SK-N-SH (cell line): ENCODE measurements around the gene ST7L. TPM values are rescaled to one million over a fixed set of nuclear protein-coding genes. Genes with fewer than 3 reads are reported as not detected.

Experiments
- CTCF ChIA-PET: fragments of 300-600, 350-600 bp; formaldehyde crosslinking; extraction: SDS; loops from one replicate; lab custom pipeline; 2021; lab: Yijun Ruan, JAX
- POLR2A ChIA-PET: fragments of 350-600 bp; sonication (Branson Sonifier 250); formaldehyde crosslinking; extraction: SDS; loops from one replicate; lab custom pipeline; 2020; ENCODE audit warnings: antibody characterized with exemption, inconsistent platforms; lab: Yijun Ruan, JAX
- DNase-seq: peaks from one replicate; pipeline ENCODE4 v3.0.0; 2012
- H2AFZ ChIP-seq: fragments of 200-600 bp; sonication (generic); 2 replicates; pipeline ENCODE4 v1.8.1; 2016; ENCODE audit warnings: antibody characterized with exemption, mild to moderate bottlenecking, low read depth
- H3F3A ChIP-seq: fragments of 200-600 bp; sonication (generic); replicated peaks from 2 replicates; pipeline ENCODE3; 2016; ENCODE audit warnings: antibody characterized with exemption, mild to moderate bottlenecking; ENCODE audit not compliant: insufficient read depth
- H3K27ac ChIP-seq, 2 experiments: fragments of 200-500 bp in 1 of 2; fragments of 200-600 bp in 1 of 2; sonication (Bioruptor generic) in 1 of 2; sonication (generic), shearing (Covaris generic) in 1 of 2; 2 replicates each; pipeline versions ENCODE4 v1.5.1 to v1.6.1; 2014 to 2016; ENCODE audit warnings: low read depth in 2 of 2, inconsistent platforms in 1 of 2, low read length in 1 of 2, mild to moderate bottlenecking in 1 of 2, mixed read lengths in 1 of 2
- H3K27me3 ChIP-seq: fragments of 200-600 bp; sonication (generic), shearing (Covaris generic); 2 replicates; pipeline ENCODE4 v1.6.1; 2016; ENCODE audit warnings: mixed run types; ENCODE audit not compliant: insufficient read depth
- H3K36me3 ChIP-seq, 2 experiments: fragments of 200-500 bp in 1 of 2; fragments of 200-600 bp in 1 of 2; sonication (Bioruptor generic) in 1 of 2; sonication (generic) in 1 of 2; replicated peaks in 1 of 2; 2 replicates each; pipeline versions ENCODE3 to v1.5.1; 2014 to 2016; ENCODE audit warnings: low read length in 1 of 2, mild to moderate bottlenecking in 1 of 2; ENCODE audit not compliant: insufficient read depth in 2 of 2, control insufficient read depth in 1 of 2
- H3K4me1 ChIP-seq, 2 experiments: fragments of 200-500 bp in 1 of 2; fragments of 200-600 bp in 1 of 2; sonication (Bioruptor generic) in 1 of 2; sonication (generic), shearing (Covaris generic) in 1 of 2; 2 replicates each; pipeline versions ENCODE4 v1.5.1 to v1.6.1; 2014 to 2016; ENCODE audit warnings: low read depth in 1 of 2, low read length in 1 of 2, mixed run types in 1 of 2; ENCODE audit not compliant: insufficient read depth in 2 of 2, control insufficient read depth in 1 of 2
- H3K4me2 ChIP-seq: fragments of 200-600 bp; sonication (generic), shearing (Covaris generic); 2 replicates; pipeline ENCODE4 v1.6.1; 2017; ENCODE audit warnings: mixed run types
- H3K4me3 ChIP-seq, 2 experiments: fragments of 200-500 bp in 1 of 2; fragments of 200-600 bp in 1 of 2; sonication (Bioruptor generic) in 1 of 2; sonication (generic), shearing (Covaris generic) in 1 of 2; 2 replicates each; pipeline versions ENCODE4 v1.5.1 to v1.8.1; 2014 to 2016; ENCODE audit warnings: low read depth in 2 of 2, inconsistent platforms in 1 of 2, low read length in 1 of 2, mild to moderate bottlenecking in 1 of 2, mixed read lengths in 1 of 2, moderate library complexity in 1 of 2
- H3K79me2 ChIP-seq: fragments of 200-600 bp; sonication (generic); 2 replicates; pipeline ENCODE4 v1.8.1; 2017; ENCODE audit warnings: mild to moderate bottlenecking; ENCODE audit not compliant: insufficient read depth
- H3K9ac ChIP-seq: fragments of 200-600 bp; sonication (generic); 2 replicates; pipeline ENCODE4 v1.6.1; 2017; ENCODE audit warnings: mixed run types
- H3K9me2 ChIP-seq: fragments of 200-600 bp; sonication (generic); 2 replicates; pipeline ENCODE4 v1.6.1; 2017; ENCODE audit warnings: mixed run types
- H3K9me3 ChIP-seq: fragments of 200-600 bp; sonication (generic); 2 replicates; pipeline ENCODE4 v1.6.1; 2017; ENCODE audit warnings: mixed run types, mild to moderate bottlenecking, moderate library complexity
- H4K20me1 ChIP-seq: fragments of 200-600 bp; sonication (generic); 2 replicates; pipeline ENCODE4 v1.6.1; 2017; ENCODE audit warnings: mild to moderate bottlenecking, mixed run types; ENCODE audit not compliant: insufficient read depth
- EP300 ChIP-seq, 2 experiments: IDR thresholded peaks; 2 replicates each; pipeline versions ENCODE4 v1.4.0 to v1.6.1; 2012; ENCODE audit warnings: borderline replicate concordance in 1 of 2, low read depth in 1 of 2, low read length in 1 of 2
- EZH2phosphoT487 ChIP-seq: fragments of 200-600 bp; sonication (generic); IDR thresholded peaks from 2 replicates; pipeline ENCODE4 v1.6.1; 2017; ENCODE audit warnings: low read depth, mixed run types, mild to moderate bottlenecking, antibody characterized with exemption, moderate library complexity, borderline replicate concordance
- FOSL2 ChIP-seq: IDR thresholded peaks from 2 replicates; pipeline ENCODE4 v1.4.0; 2012; ENCODE audit warnings: low read depth, mild to moderate bottlenecking, moderate library complexity, borderline replicate concordance
- GATA2 ChIP-seq: sonication (generic); formaldehyde crosslinking; IDR thresholded peaks from 2 replicates; pipeline ENCODE4 v1.5.0; 2020; ENCODE audit warnings: mild to moderate bottlenecking, missing genetic modification reagents
- JUND ChIP-seq: IDR thresholded peaks from 2 replicates; pipeline ENCODE4 v1.4.0; 2012
- MXI1 ChIP-seq: IDR thresholded peaks from 2 replicates; pipeline ENCODE4 v1.6.1; 2012; ENCODE audit warnings: mild to moderate bottlenecking, low read depth, low read length, improper control_type of control experiment
- NRF1 ChIP-seq: IDR thresholded peaks from 2 replicates; pipeline ENCODE4 v1.6.1; 2012; ENCODE audit warnings: low read depth, mild to moderate bottlenecking, low read length
- POLR2AphosphoS5 ChIP-seq: IDR thresholded peaks from 2 replicates; pipeline ENCODE4 v1.6.1; 2012; ENCODE audit warnings: low read depth, low read length
- RXRA ChIP-seq: IDR thresholded peaks from 2 replicates; pipeline ENCODE4 v1.4.0; 2012; ENCODE audit warnings: low read depth, mild to moderate bottlenecking, borderline replicate concordance
- SIN3A ChIP-seq: IDR thresholded peaks from 2 replicates; pipeline ENCODE4 v1.6.1; 2012; ENCODE audit warnings: low read depth, mild to moderate bottlenecking, low read length, moderate library complexity, borderline replicate concordance
- SMC3 ChIP-seq: IDR thresholded peaks from 2 replicates; pipeline ENCODE4 v1.6.1; 2012; ENCODE audit warnings: low read depth, low read length, improper control_type of control experiment
- TAF1 ChIP-seq: IDR thresholded peaks from 2 replicates; pipeline ENCODE4 v1.6.1; 2012; ENCODE audit warnings: low read depth, mild to moderate bottlenecking, low read length, moderate library complexity, borderline replicate concordance
- TCF12 ChIP-seq: IDR thresholded peaks from 2 replicates; pipeline ENCODE4 v1.4.0; 2012
- WGBS: methylation state at CpG from one replicate; pipeline ENCODE4 v1.1.6; 2017; ENCODE audit warnings: low lambda C conversion rate; 5-methylcytosine and 5-hydroxymethylcytosine counted together
- polyA plus RNA-seq, 3 experiments: library from polyadenylated mRNA; depleted of rRNA; stranded (reverse); fragments of >200 nt; gene quantifications; 2 replicates each; pipeline ENCODE4 v1.2.3, GENCODE V29; 2012
- TF ChIP-seq, protein P1 (sequence below): fragments of 200-600 bp; sonication (generic); IDR thresholded peaks from 2 replicates; pipeline ENCODE4 v1.6.1; 2017; ENCODE audit warnings: antibody characterized with exemption, mild to moderate bottlenecking, moderate library complexity
- TF ChIP-seq, protein P2 (sequence below): fragments of 150-350 bp; IDR thresholded peaks from 2 replicates; pipeline ENCODE4 v1.6.1; 2017; ENCODE audit warnings: antibody characterized with exemption, low read length, low read depth, borderline replicate concordance
- TF ChIP-seq, protein P3 (sequence below): fragments of 150-350 bp; IDR thresholded peaks from 2 replicates; pipeline ENCODE4 v1.6.1; 2016; ENCODE audit warnings: mild to moderate bottlenecking, low read depth, low read length
- TF ChIP-seq, protein P4 (sequence below): IDR thresholded peaks from 2 replicates; pipeline ENCODE4; 2012
- TF ChIP-seq, protein P5 (sequence below): IDR thresholded peaks from 2 replicates; pipeline ENCODE4 v1.4.0; 2012; ENCODE audit warnings: low read depth

ST7L gene
- polyA plus RNA-seq, 1 of the 3 experiments (the other 2 are of a cell fraction): 17.9 TPM

DNA sequence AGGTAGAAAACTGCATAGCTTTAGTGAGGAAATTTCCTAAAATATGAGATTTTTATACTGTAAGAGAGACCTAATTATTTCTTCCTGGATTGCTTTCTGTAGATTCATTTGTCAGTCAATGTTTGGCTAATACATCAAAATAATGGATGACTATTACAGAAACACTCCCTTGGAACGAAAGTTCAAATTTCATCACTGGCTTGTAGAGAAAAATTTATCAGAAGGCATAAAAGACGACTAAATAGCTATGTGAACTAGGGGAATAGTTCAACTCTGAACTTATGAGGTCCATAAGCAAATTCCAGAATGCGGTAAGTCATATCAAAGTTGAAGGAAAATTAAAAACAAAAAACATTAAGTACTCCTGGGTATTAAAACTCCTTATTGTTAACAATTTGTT, 74.2 kb downstream of the ST7L start:
- CTCF ChIA-PET: interaction anchor here (1.2 to 1.9 kb wide), 3 partner anchors 13 to 43 kb away, joined by 4 to 7 read pairs (median 5); no protein-coding TSS in a partner anchor
- H3K27ac ChIP-seq: peak overlapping the region; percentile 50 to 98; a peak in 3 of 4 replicates
- H3K4me1 ChIP-seq: peaks cover 0 to 10% of the 10 kb centered on the region in 2 experiments; a peak in 1 of 4 replicates

DNA sequence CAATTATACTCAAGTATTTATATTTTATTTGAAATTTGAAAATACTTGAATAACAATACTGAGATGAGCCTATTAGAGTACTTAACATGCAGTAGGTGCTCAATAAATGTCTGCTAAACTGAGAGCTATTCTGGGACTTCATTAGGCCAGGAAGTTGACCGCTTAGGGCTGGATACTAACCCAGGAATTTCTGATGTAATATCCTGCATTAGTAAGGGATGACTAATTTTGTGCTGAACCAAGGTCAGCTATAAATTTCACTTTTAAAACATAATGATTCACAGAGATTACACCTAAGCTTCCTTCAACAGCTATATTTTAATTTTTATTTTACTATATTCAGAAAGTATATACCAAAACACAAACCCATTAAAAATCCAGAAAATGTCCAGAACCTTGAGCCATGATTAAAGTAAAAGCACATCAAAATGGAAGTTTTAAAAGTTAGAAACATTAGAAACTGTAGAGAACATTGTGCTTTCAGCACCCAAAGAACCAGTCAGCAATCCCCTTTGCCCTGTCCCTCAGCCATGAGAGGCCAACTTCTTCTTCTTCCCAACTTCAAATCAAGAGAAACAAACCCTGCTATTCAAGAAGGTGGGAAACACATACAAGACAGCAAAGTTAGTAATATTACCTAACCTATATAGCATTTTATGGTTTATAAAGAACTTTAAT, 74.8 kb downstream of the ST7L start:
- Histone ChIP-seq H3K79me2 (no peaks in the 10 kb centered on the region), H3F3A (peaks cover 26% of the 10 kb centered on the region), H3K9ac (peak overlapping the region; percentile 55; the same call in 1 of the 2 replicates), H2AFZ (peak overlapping the region; percentile 64; the same call in 1 of the 2 replicates), H3K9me2 (no peaks in the 10 kb centered on the region), H3K27me3 (no peaks in the 10 kb centered on the region), H3K27ac (peak overlapping the region; percentile 50 to 98; a peak in 3 of 4 replicates), H3K4me3 (peak overlapping the region in 1 of 2 experiments; percentile 0; a peak in 1 of 4 replicates), H3K4me1 (peaks cover 0 to 10% of the 10 kb centered on the region in 2 experiments; a peak in 1 of 4 replicates), H3K9me3 (no peaks in the 10 kb centered on the region), H4K20me1 (no peaks in the 10 kb centered on the region), H3K36me3 (peaks cover 18 to 24% of the 10 kb centered on the region in 2 experiments), H3K4me2 (peak overlapping the region; percentile 49; the same call in 1 of the 2 replicates)
- POLR2A ChIA-PET: no interaction called here
- no peak for DNase-seq
- 0% methylated on average over 1 of the region's 1 CpG for WGBS
- CTCF ChIA-PET: interaction anchor here (1.2 to 1.9 kb wide), 3 partner anchors 13 to 42 kb away, joined by 4 to 7 read pairs (median 5); no protein-coding TSS in a partner anchor
- TF ChIP-seq TAF1 (no peak), EP300 (IDR thresholded peaks at IDR 0.05; ENCODE audit: borderline replicate concordance in 1 of 2, low read depth in 1 of 2, low read length in 1 of 2) (peak in 1 of 2 experiments; percentile 88; a peak in 2 of 4 replicates), GATA2 (CRISPR knock-in tag) (no peak), JUND (peak; percentile 92)
- TF ChIP-seq, protein P1, sequence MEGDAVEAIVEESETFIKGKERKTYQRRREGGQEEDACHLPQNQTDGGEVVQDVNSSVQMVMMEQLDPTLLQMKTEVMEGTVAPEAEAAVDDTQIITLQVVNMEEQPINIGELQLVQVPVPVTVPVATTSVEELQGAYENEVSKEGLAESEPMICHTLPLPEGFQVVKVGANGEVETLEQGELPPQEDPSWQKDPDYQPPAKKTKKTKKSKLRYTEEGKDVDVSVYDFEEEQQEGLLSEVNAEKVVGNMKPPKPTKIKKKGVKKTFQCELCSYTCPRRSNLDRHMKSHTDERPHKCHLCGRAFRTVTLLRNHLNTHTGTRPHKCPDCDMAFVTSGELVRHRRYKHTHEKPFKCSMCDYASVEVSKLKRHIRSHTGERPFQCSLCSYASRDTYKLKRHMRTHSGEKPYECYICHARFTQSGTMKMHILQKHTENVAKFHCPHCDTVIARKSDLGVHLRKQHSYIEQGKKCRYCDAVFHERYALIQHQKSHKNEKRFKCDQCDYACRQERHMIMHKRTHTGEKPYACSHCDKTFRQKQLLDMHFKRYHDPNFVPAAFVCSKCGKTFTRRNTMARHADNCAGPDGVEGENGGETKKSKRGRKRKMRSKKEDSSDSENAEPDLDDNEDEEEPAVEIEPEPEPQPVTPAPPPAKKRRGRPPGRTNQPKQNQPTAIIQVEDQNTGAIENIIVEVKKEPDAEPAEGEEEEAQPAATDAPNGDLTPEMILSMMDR: no peak
- TF ChIP-seq, protein P2, sequence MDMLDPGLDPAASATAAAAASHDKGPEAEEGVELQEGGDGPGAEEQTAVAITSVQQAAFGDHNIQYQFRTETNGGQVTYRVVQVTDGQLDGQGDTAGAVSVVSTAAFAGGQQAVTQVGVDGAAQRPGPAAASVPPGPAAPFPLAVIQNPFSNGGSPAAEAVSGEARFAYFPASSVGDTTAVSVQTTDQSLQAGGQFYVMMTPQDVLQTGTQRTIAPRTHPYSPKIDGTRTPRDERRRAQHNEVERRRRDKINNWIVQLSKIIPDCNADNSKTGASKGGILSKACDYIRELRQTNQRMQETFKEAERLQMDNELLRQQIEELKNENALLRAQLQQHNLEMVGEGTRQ: no peak
- TF ChIP-seq, protein P3, sequence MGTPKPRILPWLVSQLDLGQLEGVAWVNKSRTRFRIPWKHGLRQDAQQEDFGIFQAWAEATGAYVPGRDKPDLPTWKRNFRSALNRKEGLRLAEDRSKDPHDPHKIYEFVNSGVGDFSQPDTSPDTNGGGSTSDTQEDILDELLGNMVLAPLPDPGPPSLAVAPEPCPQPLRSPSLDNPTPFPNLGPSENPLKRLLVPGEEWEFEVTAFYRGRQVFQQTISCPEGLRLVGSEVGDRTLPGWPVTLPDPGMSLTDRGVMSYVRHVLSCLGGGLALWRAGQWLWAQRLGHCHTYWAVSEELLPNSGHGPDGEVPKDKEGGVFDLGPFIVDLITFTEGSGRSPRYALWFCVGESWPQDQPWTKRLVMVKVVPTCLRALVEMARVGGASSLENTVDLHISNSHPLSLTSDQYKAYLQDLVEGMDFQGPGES: no peak
- TF ChIP-seq, protein P4, sequence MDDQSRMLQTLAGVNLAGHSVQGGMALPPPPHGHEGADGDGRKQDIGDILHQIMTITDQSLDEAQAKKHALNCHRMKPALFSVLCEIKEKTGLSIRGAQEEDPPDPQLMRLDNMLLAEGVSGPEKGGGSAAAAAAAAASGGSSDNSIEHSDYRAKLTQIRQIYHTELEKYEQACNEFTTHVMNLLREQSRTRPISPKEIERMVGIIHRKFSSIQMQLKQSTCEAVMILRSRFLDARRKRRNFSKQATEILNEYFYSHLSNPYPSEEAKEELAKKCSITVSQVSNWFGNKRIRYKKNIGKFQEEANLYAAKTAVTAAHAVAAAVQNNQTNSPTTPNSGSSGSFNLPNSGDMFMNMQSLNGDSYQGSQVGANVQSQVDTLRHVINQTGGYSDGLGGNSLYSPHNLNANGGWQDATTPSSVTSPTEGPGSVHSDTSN: peak; percentile 81

More for the DNA sequence above, 74.2 kb downstream of the ST7L start:
- no peaks in the 10 kb centered on the region for H3K79me2 ChIP-seq
- H3K4me3 ChIP-seq: peak overlapping the region in 1 of 2 experiments; percentile 0; a peak in 1 of 4 replicates
- WGBS: 31% methylated on average over 3 of the region's 3 CpGs
- POLR2A ChIA-PET: no interaction called here
- H3K9me2 ChIP-seq: no peaks in the 10 kb centered on the region
- H3K4me2 ChIP-seq: peak overlapping the region; percentile 49; the same call in 1 of the 2 replicates
- peaks cover 26% of the 10 kb centered on the region for H3F3A ChIP-seq
- H3K27me3 ChIP-seq: no peaks in the 10 kb centered on the region
- no peaks in the 10 kb centered on the region for H3K9me3 ChIP-seq
- H2AFZ ChIP-seq: no peak overlapping the region
- peak overlapping the region; percentile 55; the same call in 1 of the 2 replicates for H3K9ac ChIP-seq
- peaks cover 20 to 21% of the 10 kb centered on the region in 2 experiments for H3K36me3 ChIP-seq
- H4K20me1 ChIP-seq: no peaks in the 10 kb centered on the region
- TF ChIP-seq EZH2phosphoT487 (no peak), FOSL2 (peak; percentile 43; the same call in 1 of the 2 replicates), POLR2AphosphoS5 (no peak), SMC3 (no peak), JUND (peak; percentile 24; the same call in 1 of the 2 replicates), NRF1 (no peak), RXRA (peak; percentile 48; the same call in 1 of the 2 replicates), TCF12 (peak; percentile 21; the same call in 1 of the 2 replicates), MXI1 (no peak), SIN3A (no peak)
- TF ChIP-seq, protein P5, sequence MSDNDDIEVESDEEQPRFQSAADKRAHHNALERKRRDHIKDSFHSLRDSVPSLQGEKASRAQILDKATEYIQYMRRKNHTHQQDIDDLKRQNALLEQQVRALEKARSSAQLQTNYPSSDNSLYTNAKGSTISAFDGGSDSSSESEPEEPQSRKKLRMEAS: no peak
- TF ChIP-seq, protein P4: peak; percentile 73
- TF ChIP-seq, all 33 proteins: peak for 5
- no peak for DNase-seq
